ENCODE results near the gene SPDEF.

DNA sequence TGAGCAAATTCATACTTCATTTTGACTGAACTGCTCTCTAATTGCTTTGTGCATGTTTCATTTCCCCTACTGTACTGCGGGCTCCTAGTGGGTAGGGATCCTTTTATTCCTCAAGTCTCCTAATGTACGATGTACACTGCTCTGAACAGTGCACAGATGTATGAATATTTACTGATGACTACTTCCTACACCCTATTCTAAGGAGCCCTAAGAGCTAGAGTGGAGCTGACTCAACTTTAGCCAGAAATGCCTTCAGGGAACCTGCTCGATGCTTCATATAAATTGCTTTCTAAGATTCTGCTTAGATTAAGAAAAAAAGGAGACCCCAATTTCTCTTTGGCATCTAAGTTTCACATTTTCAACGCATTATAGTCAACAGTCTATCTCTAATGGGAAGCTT lies 47.6 kb upstream of the SPDEF start:
- TF ChIP-seq EP300 (IDR thresholded peaks at IDR 0.05) = no peak
- TF ChIP-seq, protein P1, sequence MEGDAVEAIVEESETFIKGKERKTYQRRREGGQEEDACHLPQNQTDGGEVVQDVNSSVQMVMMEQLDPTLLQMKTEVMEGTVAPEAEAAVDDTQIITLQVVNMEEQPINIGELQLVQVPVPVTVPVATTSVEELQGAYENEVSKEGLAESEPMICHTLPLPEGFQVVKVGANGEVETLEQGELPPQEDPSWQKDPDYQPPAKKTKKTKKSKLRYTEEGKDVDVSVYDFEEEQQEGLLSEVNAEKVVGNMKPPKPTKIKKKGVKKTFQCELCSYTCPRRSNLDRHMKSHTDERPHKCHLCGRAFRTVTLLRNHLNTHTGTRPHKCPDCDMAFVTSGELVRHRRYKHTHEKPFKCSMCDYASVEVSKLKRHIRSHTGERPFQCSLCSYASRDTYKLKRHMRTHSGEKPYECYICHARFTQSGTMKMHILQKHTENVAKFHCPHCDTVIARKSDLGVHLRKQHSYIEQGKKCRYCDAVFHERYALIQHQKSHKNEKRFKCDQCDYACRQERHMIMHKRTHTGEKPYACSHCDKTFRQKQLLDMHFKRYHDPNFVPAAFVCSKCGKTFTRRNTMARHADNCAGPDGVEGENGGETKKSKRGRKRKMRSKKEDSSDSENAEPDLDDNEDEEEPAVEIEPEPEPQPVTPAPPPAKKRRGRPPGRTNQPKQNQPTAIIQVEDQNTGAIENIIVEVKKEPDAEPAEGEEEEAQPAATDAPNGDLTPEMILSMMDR (IDR thresholded peaks at IDR 0.05) = no peak
- TF ChIP-seq POLR2A (IDR thresholded peaks at IDR 0.05) = no peak

Data from suprapubic skin (tissue), 3 donors.